UCSD-AML1 (cell line): ENCODE measurements around the gene MADD.
A peak's percentile ranks its signal among the peaks of the same experiment; 100 is the strongest.

Experiments
- DNase-seq: peaks from one replicate; lab custom pipeline; 2025; ENCODE audit not compliant: unreplicated experiment; lab: John Stamatoyannopoulos, UW

The MADD gene

DNA sequence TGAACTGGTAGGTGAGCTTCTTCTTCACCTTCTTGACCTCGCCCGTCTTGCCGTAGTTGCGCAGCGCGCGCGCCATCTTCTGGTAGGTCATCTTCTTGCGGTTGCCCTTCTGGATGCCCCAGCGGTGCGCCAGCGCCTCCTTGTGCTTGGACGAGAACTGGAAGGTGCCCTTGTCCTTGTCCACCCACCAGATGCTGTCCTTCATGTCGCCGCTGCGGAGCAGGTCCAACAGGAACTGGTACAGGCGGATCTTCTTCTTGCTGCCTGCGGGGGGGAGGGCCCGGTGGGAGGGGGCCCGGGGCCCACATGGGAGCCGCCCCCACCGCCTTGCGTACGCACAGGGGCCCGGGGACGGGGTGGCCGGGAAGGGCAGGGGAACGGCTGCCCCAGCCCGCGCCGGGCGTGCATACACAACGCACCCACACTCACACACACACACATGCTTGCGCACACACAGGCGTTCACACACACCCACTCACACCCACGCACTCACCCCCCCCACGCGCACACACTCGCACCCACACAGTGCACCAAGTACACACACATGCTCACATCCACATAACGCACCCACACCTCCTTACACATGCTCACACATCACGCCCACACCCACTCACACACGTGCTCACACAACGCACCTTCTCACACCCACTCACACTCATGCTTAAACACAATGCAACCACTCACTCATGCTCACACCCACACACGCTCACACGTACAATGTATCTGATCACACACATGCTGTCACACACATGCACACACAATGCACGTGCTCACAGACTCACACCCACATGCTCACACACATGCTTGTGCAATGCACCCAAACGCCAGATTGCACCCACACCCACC, 85.6 kb downstream of the MADD start:
- DNase-seq: peak; percentile 67

DNA sequence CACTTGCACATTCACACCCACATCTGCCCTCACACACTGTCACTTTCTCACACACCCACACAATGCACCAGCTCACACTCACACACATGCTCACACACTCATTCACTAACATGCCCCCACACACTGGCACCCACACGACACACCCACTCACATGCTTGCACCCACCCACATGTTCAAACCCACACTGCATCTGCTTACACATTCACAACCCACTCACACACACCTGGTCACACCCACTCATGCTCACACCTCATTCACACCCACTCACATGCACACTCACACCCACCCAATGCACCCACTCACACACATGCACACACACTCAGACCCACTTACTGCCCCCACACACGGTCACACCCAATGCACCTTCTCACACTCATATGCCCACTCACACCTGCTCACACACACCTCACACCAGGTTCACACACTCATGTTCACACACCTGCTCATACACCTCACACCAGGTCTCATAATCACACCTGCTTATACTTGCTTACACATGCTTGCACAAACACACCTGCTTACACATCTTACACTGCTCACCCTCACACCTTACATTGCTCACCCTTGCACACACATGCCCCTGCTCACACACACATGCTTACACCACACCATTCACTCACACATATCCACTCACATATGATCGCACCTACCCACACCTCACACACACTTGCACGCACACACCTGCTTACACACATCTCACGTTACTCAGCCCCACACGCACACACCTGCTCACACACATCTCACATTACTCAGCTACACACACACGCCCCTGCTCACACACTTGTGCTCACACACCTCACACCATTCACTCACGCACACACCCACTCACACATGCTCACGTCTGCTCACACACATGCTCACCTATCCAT, 86.4 kb downstream of the MADD start:
- DNase-seq: no peak

DNA sequence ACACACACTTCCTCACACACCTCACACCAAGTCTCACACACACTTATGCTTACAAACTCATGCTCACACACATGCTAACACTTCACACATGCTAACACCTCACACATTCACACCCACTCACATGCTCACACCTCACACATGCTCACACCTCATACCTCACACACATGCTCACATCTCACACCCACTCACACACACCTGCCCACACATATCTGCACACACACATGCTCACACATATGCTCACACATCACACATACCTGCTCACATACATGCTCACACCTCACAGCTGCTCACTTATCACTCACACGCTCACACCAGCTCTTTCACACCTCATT, 87.0 kb downstream of the MADD start:
- no peak for DNase-seq

DNA sequence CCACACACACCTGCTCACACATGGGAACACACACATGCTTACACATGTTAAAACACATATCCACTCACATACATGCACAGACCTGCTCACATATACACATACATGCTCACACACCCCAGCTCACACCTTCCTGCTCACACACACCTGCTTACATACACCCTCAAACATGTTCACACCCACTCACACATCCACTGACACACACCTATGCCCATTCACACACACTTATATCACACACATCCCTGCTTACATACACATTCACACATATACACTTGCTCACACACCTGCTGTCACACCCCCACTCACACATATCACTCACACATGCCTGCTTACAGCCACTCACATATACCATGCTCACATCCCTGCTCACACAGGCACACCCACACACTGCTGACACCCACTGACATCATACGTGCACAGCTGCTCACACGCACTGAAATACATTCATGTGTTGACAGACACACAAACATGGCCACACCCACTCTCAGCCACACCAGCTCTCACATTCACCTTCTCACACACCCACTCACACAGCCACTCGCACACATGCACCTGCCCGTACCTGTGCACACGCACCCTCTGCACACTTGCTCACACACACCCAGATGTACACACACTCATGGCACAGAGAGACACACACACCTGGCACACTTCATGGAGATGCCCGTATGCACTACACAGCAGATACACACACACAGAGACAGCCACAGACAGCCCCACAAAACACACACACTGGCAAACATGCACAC, 88.2 kb downstream of the MADD start:
- DNase-seq: no peak

DNA sequence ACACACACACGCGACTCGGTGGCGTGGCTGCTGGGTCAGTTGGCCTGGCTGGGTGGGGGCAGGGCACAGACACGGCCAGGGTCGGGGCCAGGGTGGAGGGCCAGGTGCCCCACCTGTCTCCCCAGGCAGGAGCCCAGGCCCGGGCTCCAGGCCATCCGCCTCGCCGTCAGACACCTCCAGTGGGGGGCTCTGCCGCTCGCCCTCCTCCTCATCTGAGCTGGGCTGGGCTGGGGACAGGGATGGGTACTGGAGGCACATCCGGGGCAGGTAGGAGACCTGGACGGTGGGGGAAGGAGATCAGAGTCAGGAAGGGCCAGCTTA, 88.8 kb downstream of the MADD start:
- no peak for DNase-seq

DNA sequence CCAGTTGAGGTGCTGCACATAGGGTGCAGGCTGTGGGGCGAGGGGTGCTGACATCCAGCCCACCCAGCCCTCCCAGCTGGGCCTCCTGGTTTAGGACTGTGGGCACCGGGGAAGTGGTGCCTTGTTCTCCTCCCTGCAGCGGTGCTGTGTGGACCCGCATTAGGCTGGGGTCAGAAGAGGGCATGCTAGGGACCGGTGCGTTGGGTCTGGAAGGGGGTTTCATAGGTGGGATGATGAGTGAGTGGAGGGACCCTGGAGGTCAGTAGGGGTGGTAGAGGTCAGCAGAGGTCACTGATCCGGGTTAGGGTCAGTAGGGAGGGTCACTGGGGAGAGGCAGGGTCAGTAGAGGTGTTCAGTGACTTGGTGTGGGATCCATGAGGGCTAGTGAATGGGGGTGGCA, 89.2 kb downstream of the MADD start:
- DNase-seq: no peak

DNA sequence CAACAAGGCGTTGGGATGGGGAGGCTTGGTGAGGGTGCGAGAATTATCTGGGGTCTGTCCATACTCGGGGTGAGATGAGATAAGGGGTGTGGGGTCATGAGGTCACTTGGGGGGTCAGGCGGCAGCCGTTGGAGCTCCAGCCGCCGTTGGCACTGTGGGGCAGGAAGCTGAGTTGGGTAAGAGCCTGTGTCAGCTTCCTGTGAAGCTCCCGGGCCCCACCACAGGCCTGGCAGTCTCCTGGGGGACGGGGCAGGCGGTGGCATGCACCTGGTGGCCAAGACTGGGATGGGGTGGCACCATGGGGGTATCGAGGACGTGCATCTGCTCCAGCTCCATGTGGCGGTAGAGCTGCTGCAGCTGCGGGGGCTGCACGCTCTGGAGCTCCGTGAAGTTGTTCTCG, 89.7 kb downstream of the MADD start:
- DNase-seq: peak; percentile 66

DNA sequence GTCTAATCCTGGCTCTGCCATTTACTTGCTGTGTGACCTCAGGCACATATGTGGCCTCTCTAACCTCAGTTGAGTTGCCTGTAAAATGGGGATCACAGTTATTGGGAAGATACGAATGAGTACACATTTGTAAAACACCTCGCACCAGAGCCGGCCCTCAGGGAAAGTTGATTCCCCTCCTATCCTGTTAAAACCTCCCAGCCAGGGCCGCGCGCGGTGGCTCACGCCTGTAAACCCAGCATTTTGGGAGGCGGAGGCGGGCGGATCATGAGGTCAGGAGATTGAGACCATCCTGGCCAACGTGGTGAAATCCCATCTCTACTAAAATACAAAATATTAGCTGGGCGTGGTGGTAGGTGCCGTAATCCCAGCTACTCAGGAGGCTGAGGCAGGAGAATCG, 90.4 kb downstream of the MADD start:
- DNase-seq: no peak

DNA sequence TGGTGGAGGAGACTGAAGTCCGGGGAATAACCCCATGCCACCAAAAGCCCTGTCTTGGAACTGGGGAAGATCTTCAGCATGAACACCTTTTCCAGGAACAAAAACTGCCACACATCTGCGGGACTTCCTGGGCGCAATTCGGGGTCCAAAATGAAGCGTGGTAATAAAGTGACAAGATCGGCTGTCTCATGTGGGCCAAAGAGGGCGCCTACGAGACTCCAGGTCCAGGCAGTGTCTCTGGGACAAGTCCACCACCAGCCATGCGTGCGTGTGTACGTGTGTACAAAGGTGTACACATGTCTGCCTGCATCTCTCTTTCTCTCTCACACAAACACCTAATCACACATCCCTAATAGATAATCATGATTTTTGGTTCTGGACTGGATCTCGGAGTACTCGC, 91.5 kb downstream of the MADD start:
- no peak for DNase-seq

DNA sequence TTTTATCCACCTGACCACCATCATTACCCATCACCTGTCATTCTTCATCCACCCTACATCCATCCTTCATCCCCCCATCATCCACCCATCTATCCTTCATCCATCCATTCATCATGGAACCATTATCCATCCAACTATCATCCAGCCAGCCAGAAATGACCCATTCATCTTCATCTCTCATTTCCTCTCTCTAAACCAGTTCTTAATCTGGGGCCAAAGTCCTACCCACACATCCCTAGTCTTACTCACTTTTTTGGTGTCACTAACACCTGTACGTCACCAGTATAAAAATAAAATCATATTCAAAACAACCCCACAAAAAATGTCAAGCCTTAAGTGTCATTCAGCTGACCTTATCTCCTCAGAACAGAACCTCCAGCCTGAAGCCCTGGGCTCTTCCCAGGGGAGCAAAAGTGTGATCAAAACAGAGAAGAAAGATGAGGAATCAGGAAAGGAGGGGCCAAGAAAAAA, 96.1 kb downstream of the MADD start:
- no peak for DNase-seq

DNA sequence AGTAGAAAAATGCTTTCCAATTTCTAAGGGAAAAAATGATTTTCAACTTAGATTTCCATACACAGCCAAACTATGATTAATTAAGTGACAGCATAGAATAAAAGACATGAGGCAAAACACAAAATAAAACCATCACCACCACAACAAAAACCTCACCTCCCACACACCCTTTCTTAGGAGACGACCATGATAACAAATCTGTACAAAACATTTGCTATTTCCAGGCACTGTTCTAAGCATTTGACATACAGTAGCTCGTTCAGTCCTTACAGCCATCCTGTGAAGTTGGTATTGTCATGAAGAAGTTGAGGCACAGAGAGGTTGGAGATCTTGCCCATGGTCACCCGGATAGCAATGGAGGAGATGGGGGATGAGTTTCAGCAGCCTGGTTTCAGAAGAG, 99.7 kb downstream of the MADD start:
- no peak for DNase-seq

DNA sequence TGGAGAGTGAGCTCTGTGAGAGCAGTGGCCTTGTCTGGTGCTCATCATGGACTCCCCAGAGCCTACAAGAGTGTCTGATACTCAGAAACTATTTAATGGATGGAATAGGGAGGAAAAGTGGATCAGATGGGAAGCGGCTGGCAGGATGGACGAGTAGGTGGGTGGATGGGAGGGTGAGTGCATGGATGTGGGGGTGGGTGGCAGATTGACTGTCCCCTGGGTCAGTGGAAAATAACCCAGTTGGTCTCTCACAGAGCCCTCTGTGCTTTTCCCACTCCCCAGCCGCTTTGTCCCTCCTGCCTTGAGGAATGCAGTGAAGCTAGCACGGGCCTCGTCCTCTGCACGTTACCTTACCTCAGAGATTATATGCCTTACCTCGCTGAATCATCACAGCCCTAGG, 102.5 kb downstream of the MADD start:
- DNase-seq: no peak

DNA sequence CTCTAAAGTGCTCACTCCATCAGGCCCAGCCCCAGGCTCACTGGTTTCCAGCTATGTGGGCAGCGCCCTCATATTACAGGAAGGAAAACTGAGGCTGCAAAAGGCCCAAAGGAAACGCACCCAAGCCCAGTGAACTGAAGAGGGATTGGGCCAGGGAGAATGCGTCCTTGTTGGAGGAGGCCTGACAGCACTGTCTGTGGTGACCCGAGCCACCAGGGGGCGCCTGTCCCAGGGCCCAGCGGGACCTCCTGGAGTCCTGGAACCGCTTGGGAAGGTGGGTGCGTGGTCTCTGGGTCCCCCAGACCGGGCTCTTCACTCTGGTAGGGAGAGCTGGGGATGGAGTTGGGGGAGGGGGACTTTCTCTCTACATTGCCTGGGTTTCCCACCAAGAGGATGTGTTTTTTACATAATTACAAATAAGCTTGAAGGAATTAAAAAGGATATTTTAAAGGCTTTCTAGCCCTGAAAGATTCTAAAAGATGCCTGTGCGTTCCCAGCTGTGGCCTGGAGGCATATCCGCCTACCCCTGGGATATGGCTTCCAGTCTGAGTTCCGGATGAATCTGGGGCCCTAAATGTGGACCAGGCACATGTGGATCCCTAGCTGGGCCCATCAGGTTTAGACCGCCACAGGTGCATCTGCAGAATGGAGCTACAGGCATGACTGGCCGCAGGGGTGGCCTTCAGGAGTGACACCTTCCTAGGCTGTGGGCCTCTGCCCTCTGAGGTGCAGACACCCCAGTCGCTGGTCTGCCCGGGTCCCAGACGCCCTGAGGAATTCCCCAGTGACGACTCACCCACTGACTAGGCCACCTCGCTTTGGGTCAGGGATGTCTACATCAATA, 104.2 kb downstream of the MADD start:
- DNase-seq: peak; percentile 82

DNA sequence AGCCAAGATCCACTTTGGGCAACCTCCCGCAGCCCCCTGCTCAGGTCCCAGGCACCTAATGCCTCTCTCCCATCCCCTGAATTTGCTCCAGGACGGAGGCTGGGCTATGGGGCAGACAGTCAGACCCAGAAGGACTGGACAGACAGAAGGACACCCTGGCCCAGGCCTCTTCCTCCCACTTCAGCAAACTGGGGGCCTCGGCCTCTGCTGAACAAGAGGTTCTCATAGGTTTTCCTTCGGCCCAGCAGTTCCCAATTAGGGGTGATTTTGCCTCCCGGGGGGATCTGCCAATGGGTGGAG, 104.7 kb downstream of the MADD start:
- DNase-seq: no peak

DNA sequence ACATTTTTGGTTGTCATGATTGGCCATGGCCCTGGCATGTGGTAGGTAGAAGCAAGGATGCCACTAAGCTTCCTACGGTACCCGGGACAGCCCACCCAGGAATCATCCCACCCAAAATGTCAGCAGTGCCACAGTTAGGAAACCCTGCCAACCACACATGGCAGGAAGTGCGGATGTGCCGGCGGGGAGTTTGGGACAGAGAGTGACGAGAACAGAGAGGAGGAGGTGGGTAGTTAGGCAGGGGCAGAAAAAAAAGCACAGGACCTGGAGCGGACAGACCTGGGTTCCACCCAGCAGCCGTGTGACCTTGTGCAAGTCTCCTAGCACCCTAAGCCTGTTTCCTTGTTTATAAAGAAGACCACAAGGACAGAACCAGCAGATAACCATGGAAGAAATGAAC, 105.1 kb downstream of the MADD start:
- no peak for DNase-seq

DNA sequence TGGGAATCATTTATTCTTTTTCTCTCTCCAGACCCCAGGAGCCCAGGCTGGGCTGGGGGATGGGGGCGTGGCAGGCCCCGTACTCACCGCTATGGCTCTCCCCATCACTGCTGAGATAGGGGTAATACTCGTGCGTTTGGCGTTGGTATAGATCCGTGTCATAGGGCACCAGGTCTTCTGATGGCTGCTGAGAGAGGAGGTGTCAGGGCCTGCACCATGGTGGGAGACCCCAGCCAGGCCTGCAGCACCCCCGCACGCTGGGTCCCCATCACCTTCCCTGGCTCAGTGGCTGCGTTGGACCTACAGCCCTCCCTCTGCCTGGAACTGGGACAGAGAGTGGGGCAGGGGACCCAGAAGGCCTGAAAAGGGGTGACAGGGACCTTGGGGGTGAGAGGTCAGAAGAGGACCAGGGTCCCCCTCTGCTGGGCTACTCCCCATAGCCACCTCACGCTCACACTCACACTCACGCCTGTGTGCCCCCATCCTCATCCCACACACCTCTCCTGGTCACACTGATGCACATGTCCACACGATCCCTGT, 105.7 kb downstream of the MADD start:
- no peak for DNase-seq

DNA sequence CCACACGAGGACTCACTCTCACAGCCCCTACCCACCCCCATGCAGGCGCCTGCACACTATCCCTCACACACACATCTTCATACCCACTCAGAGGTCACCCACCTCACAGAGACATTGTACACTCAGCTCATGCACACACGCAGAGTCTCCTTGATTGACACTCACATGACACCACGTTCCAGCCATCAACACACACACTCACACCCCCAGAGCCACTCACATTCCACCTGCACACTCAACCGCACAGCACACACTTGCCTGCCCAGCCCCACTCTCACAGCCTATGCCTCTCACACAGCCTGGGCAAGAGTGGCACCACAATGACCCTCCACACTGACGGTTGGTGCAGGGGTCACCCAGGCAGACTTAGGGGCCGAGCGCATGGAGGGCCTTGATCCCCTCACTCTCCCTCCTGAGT, 106.2 kb downstream of the MADD start:
- no peak for DNase-seq

DNA sequence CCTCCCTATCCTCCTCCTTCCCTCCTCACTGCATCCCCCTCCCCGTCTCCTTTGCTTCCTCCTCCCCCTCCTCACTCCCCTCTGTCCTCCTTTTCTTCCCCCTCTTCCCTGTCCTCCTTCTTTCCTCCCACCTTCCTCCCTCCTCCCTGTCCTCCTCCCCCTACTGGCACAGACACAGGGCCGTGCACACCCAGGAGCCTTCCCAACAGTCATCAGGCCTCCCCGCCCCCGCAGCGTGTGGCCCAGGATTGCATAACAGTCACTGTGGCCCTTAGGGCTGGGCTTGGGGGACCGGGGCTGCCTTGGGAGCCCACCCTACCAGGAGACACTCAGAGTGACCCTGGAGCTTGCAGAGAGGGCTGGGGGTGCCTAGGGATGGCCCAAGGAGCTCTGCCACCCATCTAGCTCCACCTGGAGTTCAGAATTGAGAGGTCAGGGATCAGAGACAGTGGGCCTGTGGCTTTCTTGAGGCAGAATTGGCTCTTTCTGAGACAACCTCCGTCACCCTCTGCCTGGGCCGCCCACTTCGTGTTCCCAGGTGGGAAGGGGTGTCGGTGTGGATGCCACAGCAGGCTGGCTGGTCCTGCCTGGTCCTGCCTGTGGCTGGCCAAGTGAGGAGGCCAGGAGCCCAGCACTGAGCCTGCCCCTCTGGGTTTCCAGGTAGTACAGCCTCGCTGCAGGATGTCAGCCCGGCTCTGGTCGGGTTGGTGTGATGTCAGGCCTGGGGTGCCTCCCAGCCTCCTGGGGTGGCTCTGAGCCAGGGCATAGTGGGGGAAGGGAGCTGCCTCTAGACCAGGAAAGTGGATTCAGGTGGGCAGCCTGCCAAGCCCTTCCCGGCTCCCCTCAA, 106.8 kb downstream of the MADD start:
- peak; percentile 68 for DNase-seq

DNA sequence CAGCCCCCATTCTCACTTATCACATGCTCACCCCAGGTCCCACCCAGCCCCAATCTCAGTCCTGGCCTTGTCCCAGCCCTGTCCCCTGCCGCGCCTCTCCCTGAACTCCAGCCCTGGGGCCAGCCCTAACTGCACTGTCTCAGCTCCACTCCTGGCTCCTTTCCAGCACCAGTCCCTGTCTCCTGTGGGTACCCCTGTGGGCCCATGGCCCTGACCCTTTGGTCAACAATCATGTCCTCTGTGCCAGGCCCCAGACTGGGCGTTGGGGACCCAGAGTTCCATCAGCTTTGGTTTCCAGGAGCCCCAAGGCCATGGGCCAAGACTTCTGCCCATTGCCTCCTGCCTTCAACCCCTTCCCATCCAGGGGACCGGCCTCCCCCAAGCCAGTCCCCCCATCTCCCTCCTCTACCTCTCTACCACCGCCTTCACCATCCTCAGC, 107.7 kb downstream of the MADD start:
- DNase-seq: no peak
